GM06990 (cell line): ENCODE data around the gene RBM4B.

ENCODE experiments used
- DNase-seq: peaks from one replicate; pipeline ENCODE4 v3.0.0-alpha.2; 2011; ENCODE audit not compliant: insufficient read length; ENCODE audit errors: extremely low read depth
- H3K27me3 ChIP-seq: replicated peaks from 2 replicates; pipeline ENCODE4 v1.6.0; 2011; ENCODE audit warnings: low read length; ENCODE audit not compliant: control insufficient read depth, insufficient read depth
- H3K36me3 ChIP-seq: 2 replicates; pipeline ENCODE4 v1.5.1; 2011; ENCODE audit warnings: low read length; ENCODE audit not compliant: control insufficient read depth, insufficient read depth
- H3K4me3 ChIP-seq: replicated peaks from 2 replicates; pipeline ENCODE4 v1.5.1; 2011; ENCODE audit warnings: low read depth, mild to moderate bottlenecking, control low read depth, low read length
- TF ChIP-seq, protein P1 (sequence below): IDR thresholded peaks from 2 replicates; pipeline ENCODE4 v1.5.1; 2011; ENCODE audit warnings: low read length, control low read depth, mild to moderate bottlenecking, inconsistent platforms; ENCODE audit not compliant: insufficient read depth, poor library complexity, severe bottlenecking

Gene RBM4B

GRCh38 chr11:66686801-66687750 lies 9.4 kb upstream of the RBM4B start:
- Histone ChIP-seq H3K4me3 (no peak overlapping the region), H3K27me3 (no peaks in the 10 kb centered on the region), H3K36me3 (no peaks in the 10 kb centered on the region)
- TF ChIP-seq, protein P1, sequence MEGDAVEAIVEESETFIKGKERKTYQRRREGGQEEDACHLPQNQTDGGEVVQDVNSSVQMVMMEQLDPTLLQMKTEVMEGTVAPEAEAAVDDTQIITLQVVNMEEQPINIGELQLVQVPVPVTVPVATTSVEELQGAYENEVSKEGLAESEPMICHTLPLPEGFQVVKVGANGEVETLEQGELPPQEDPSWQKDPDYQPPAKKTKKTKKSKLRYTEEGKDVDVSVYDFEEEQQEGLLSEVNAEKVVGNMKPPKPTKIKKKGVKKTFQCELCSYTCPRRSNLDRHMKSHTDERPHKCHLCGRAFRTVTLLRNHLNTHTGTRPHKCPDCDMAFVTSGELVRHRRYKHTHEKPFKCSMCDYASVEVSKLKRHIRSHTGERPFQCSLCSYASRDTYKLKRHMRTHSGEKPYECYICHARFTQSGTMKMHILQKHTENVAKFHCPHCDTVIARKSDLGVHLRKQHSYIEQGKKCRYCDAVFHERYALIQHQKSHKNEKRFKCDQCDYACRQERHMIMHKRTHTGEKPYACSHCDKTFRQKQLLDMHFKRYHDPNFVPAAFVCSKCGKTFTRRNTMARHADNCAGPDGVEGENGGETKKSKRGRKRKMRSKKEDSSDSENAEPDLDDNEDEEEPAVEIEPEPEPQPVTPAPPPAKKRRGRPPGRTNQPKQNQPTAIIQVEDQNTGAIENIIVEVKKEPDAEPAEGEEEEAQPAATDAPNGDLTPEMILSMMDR: no peak
- no peak for DNase-seq

- Histone ChIP-seq H3K4me3 (no peak overlapping the region), H3K36me3 (no peaks in the 10 kb centered on the region), H3K27me3 (no peaks in the 10 kb centered on the region)
- no peak for DNase-seq
- TF ChIP-seq, protein P1: no peak
Observed at GRCh38 chr11:66686100-66686785, 8.6 kb upstream of the RBM4B start.

DNA sequence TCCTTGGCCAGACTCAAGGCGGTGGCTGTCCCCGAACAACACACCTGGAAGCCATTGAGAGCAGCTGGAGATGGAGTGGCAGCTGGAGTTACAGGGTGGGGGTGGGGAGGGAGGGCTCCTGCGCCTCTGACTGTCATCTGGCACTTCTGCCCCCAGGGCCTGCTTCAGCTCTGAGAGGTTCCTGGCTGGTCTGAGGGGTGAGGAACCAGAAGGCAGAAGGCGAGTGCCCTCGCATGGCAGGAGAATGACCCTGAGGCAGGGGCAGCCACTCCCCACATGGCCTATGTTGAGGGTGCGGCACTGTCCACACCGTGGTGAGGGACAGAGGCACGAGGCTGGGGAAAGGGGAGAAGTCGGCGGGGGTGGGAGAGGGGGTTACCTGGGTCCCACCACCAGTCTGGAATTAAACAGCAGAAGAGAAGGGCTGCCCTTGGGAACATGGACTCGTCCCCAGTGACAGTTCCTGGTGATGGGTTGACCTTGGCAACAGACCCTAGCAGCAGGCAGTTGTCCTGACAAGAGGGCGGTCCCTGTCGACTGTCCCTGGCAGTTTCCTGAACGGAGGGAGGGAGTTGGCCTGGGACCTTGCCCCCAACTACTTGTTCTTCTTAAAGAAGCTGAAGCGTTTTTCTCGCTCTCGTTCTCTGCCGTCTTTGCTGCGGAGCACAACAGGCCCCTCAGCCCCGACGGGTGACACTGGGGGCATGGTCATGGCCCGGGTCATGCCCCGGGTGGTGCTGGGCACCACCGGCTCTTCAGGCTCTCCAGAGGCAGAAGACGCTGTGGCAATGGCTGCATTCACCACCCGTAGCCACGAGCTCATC lies 7.8 kb upstream of the RBM4B start:
- DNase-seq: no peak
- no peaks in the 10 kb centered on the region for H3K27me3 ChIP-seq
- no peak overlapping the region for H3K4me3 ChIP-seq
- no peaks in the 10 kb centered on the region for H3K36me3 ChIP-seq
- TF ChIP-seq, protein P1: no peak

- Histone ChIP-seq H3K36me3 (no peaks in the 10 kb centered on the region), H3K27me3 (no peaks in the 10 kb centered on the region), H3K4me3 (no peak overlapping the region)
- TF ChIP-seq, protein P1: no peak
- DNase-seq: no peak
Observed at GRCh38 chr11:66684635-66685034, 6.9 kb upstream of the RBM4B start.

DNA sequence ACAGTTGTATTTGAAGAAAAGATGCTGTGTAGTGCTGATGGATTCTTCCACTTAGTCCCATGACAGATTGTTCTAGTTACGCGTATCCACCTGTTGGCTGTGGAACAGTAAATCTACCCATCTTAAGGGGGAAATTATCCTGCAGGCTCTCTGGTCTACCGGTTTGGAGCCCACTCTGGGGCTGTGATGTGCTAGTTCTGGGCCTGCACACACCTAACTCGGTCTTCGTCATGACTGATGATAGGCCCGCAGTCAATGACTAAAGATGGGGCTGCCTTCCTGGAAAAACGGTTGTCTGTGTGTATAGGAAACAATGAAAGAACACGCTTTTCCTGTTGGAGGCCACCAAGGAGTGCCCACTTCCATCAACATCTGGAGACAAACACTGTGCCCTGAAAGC lies 6.2 kb upstream of the RBM4B start:
- TF ChIP-seq, protein P1: no peak
- Histone ChIP-seq H3K27me3 (no peaks in the 10 kb centered on the region), H3K4me3 (no peak overlapping the region), H3K36me3 (no peaks in the 10 kb centered on the region)
- no peak for DNase-seq
